Karpas-422 (cell line): ENCODE results near the gene PGC. TPM values are rescaled to one million over a fixed set of nuclear protein-coding genes. Genes with fewer than 3 reads are reported as not detected.

ENCODE experiments used
- DNase-seq: peaks from one replicate; pipeline ENCODE4 v3.0.0-alpha.2; 2015
- H2AFZ ChIP-seq: fragments of 200-600 bp; sonication (generic); 2 replicates; pipeline ENCODE4 v1.6.1; 2014; ENCODE audit warnings: antibody characterized with exemption, low read length, mixed read lengths
- H3K27ac ChIP-seq: fragments of 200-600 bp; sonication (generic); 2 replicates; pipeline ENCODE4 v1.5.1; 2014; ENCODE audit warnings: mild to moderate bottlenecking, low read length, moderate library complexity
- H3K27me3 ChIP-seq: fragments of 200-600 bp; sonication (generic); 2 replicates; pipeline ENCODE4 v1.6.1; 2014; ENCODE audit warnings: low read length, mixed read lengths
- H3K36me3 ChIP-seq: fragments of 200-600 bp; sonication (generic); 2 replicates; pipeline ENCODE4 v1.6.1; 2014; ENCODE audit warnings: low read length, mixed read lengths; ENCODE audit not compliant: insufficient read depth
- H3K4me1 ChIP-seq: fragments of 200-600 bp; sonication (generic); 2 replicates; pipeline ENCODE4 v1.6.1; 2014; ENCODE audit warnings: mild to moderate bottlenecking, low read length, mixed read lengths
- H3K4me2 ChIP-seq: fragments of 200-600 bp; sonication (generic); 2 replicates; pipeline ENCODE4 v1.6.1; 2014; ENCODE audit warnings: low read length, low read depth, mild to moderate bottlenecking; ENCODE audit not compliant: poor library complexity, severe bottlenecking
- H3K4me3 ChIP-seq: fragments of 200-600 bp; sonication (generic); 2 replicates; pipeline ENCODE4 v1.5.1; 2014; ENCODE audit warnings: mild to moderate bottlenecking, antibody characterized with exemption, low read length, mixed read lengths
- H3K79me2 ChIP-seq: fragments of 200-600 bp; sonication (generic); 2 replicates; pipeline ENCODE4 v1.6.1; 2014; ENCODE audit warnings: mild to moderate bottlenecking, low read length, mixed read lengths
- H3K9ac ChIP-seq: fragments of 200-600 bp; sonication (generic); 2 replicates; pipeline ENCODE4 v1.6.0; 2014; ENCODE audit warnings: low read length
- H3K9me2 ChIP-seq: fragments of 200-600 bp; sonication (generic), shearing (Covaris generic); replicated peaks from 2 replicates; pipeline ENCODE4 v1.6.0; 2014; ENCODE audit warnings: mild to moderate bottlenecking, low read length, moderate library complexity; ENCODE audit not compliant: insufficient read depth
- H3K9me3 ChIP-seq: fragments of 300-700, 200-600 bp; sonication (generic); 2 replicates; pipeline ENCODE4 v1.6.1; 2014; ENCODE audit warnings: low read length, mixed read lengths
- H4K20me1 ChIP-seq: fragments of 200-600 bp; sonication (generic); 2 replicates; pipeline ENCODE4 v1.6.1; 2014; ENCODE audit warnings: mild to moderate bottlenecking, antibody characterized with exemption, low read length, low read depth; ENCODE audit not compliant: insufficient read depth
- total RNA-seq: library from RNA; depleted of rRNA; stranded (reverse); fragments of >200 nt; shearing (Covaris generic); gene quantifications from 2 replicates; pipeline ENCODE4 v1.2.3, GENCODE V29; 2014; ENCODE audit warnings: low replicate concordance

Gene PGC
- total RNA-seq, 1 experiment from 2014 or later, result not detected

DNA sequence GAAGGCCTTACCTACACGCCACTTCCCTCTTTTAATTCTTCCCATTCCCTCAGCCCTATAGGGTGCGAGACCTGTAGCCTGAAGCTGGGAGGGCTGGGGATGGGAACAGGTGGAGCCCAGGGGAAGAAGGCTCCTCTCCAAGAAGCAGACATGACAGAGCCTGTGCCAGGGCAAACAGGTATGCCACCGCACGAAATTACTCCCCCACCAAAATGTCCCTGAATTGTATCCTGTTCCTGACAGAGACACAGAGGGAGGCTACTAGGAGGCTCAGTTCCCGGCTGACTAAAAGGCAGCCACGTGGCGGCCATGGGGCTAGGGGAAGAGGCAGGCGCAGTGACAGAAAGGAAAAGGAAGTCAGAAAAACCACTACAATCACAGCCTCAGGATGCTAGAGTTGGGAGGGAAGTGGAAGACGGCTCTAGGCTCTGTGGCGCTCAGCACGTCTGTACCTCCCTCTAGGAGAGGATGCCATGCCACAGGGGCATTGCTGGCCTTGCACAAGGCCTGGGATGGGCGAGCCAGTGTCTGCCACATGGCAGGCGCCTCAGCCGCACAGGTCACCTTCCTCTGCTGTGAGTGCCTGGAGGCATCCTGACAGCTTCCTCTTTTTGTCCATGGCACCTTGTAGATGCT, 39.5 kb downstream of the PGC start:
- H3K9me3 ChIP-seq, result no peaks in the 10 kb centered on the region
- H2AFZ ChIP-seq, result no peak overlapping the region
- H3K27ac ChIP-seq, result peak overlapping the region; percentile 99
- H3K4me1 ChIP-seq, result peaks cover 97% of the 10 kb centered on the region
- peaks cover 11% of the 10 kb centered on the region; the same call in 1 of the 2 replicates for H3K36me3 ChIP-seq
- H3K9ac ChIP-seq, result peak overlapping the region; percentile 88
- peak; percentile 82 for DNase-seq
- H3K27me3 ChIP-seq, result no peaks in the 10 kb centered on the region
- peak overlapping the region; percentile 65; the same call in 1 of the 2 replicates for H3K4me3 ChIP-seq
- peaks cover 71% of the 10 kb centered on the region for H3K79me2 ChIP-seq
- H4K20me1 ChIP-seq, result peaks cover 9% of the 10 kb centered on the region; the same call in 1 of the 2 replicates
- no peaks in the 10 kb centered on the region for H3K9me2 ChIP-seq
- H3K4me2 ChIP-seq, result peak overlapping the region; percentile 88

- Histone ChIP-seq H3K27ac (peak overlapping the region; percentile 99), H3K4me2 (peak overlapping the region; percentile 88), H3K27me3 (no peaks in the 10 kb centered on the region), H2AFZ (no peak overlapping the region), H3K9ac (peak overlapping the region; percentile 88), H3K4me1 (peaks cover 97% of the 10 kb centered on the region), H4K20me1 (peaks cover 9% of the 10 kb centered on the region; the same call in 1 of the 2 replicates), H3K9me3 (no peaks in the 10 kb centered on the region), H3K79me2 (peaks cover 71% of the 10 kb centered on the region), H3K36me3 (peaks cover 16% of the 10 kb centered on the region; the same call in 1 of the 2 replicates), H3K9me2 (no peaks in the 10 kb centered on the region), H3K4me3 (peak overlapping the region; percentile 65)
- DNase-seq, result peak; percentile 90
Measured at GRCh38 chr6:41706876-41707564, 40.2 kb downstream of the PGC start.

GRCh38 chr6:41705996-41706835, 41.0 kb downstream of the PGC start:
- H3K27ac ChIP-seq, result peak overlapping the region; percentile 99
- peak; percentile 96 for DNase-seq
- H3K4me2 ChIP-seq, result peak overlapping the region; percentile 88
- no peaks in the 10 kb centered on the region for H3K9me2 ChIP-seq
- no peaks in the 10 kb centered on the region for H3K27me3 ChIP-seq
- no peak overlapping the region for H2AFZ ChIP-seq
- peaks cover 16% of the 10 kb centered on the region; the same call in 1 of the 2 replicates for H3K36me3 ChIP-seq
- H3K4me1 ChIP-seq, result peaks cover 94% of the 10 kb centered on the region
- peak overlapping the region; percentile 65 for H3K4me3 ChIP-seq
- H3K9ac ChIP-seq, result peak overlapping the region; percentile 88
- H4K20me1 ChIP-seq, result peaks cover 9% of the 10 kb centered on the region; the same call in 1 of the 2 replicates
- H3K9me3 ChIP-seq, result no peaks in the 10 kb centered on the region
- peaks cover 69% of the 10 kb centered on the region for H3K79me2 ChIP-seq

DNA sequence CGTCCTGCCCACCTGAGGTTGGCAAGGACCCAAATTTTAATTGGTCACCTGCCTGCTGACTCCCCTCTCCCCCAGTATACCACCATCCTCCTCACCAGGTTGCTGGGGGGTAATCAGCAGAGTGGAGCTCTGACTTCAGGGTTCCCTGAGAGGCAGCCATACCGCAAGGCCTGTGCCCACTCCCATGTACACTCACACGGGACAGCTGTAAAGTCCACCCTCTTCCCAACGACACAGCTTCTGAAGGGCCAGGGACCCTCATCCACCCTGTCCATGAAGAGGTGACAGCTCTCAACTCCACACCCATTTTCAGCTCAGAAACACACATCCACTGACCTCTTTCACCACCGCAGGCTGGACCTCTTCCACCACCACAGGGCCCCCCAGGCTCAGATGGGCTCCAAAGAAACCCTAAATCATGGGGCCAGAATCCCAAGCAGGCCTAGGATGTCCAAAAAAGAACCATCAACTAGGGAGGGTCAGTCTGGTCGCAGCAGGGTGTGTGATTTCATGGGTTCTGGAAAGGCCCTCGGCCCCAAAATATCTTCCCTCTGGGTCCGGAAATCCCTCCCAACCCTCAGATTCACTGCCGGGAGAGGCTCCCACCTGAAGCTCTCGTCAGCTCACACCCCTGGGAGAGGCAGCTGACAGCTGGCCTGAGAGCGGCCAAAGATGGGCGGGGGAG, 41.7 kb downstream of the PGC start:
- Histone ChIP-seq H2AFZ (no peak overlapping the region), H3K4me2 (peak overlapping the region; percentile 88), H3K4me1 (peaks cover 91% of the 10 kb centered on the region), H3K4me3 (peak overlapping the region; percentile 65), H3K79me2 (peaks cover 71% of the 10 kb centered on the region), H3K36me3 (peaks cover 16% of the 10 kb centered on the region; the same call in 1 of the 2 replicates), H3K9ac (peak overlapping the region; percentile 88), H4K20me1 (peaks cover 12% of the 10 kb centered on the region; the same call in 1 of the 2 replicates), H3K27me3 (no peaks in the 10 kb centered on the region), H3K9me2 (no peaks in the 10 kb centered on the region), H3K27ac (peak overlapping the region; percentile 99), H3K9me3 (no peaks in the 10 kb centered on the region)
- no peak for DNase-seq

DNA sequence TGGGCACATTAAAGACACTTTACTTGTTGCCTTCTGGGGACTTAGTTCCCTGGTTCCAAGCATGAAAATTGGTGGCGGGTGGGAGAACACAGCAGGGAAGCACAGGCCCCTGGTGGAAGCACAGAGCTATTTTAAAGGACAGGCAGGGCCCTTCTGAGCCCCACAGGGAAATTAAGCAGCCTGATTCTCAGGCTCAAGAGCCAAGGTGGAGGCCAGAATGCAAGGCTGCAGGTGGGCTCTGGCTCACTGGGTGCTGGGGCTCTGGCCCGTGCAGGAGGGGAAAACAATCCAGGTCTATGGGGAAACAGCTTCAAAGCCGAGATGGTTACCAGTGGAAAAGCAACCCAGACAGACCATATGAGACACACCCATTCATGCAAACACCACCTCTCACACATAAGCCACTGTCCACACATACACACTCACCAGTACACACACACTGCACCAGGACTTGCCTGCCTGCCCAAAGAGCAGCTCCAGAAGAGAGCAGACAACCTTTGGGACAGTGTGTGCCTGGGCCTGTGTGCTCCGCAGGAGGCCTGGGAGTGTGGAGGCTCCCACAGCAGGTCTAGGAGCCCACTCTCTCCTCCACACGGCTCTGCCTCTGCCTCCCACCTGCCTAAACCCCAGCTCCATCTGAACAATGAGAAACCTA, 42.4 kb downstream of the PGC start:
- peak overlapping the region; percentile 88 for H3K9ac ChIP-seq

GRCh38 chr6:41704028-41704427, 43.2 kb downstream of the PGC start:
- DNase-seq, result no peak
- no peaks in the 10 kb centered on the region for H3K9me2 ChIP-seq
- H3K4me3 ChIP-seq, result peak overlapping the region; percentile 65; the same call in 1 of the 2 replicates
- no peak overlapping the region for H2AFZ ChIP-seq
- H3K9me3 ChIP-seq, result no peaks in the 10 kb centered on the region
- H3K36me3 ChIP-seq, result peaks cover 24% of the 10 kb centered on the region; the same call in 1 of the 2 replicates
- H3K79me2 ChIP-seq, result peaks cover 74% of the 10 kb centered on the region
- H3K4me1 ChIP-seq, result peaks cover 87% of the 10 kb centered on the region
- peak overlapping the region; percentile 88 for H3K4me2 ChIP-seq
- peak overlapping the region; percentile 99 for H3K27ac ChIP-seq
- H3K27me3 ChIP-seq, result no peaks in the 10 kb centered on the region
- H4K20me1 ChIP-seq, result peaks cover 14% of the 10 kb centered on the region; the same call in 1 of the 2 replicates
- H3K9ac ChIP-seq, result peak overlapping the region; percentile 88

More for the DNA sequence above, 42.4 kb downstream of the PGC start:
- Histone ChIP-seq H3K4me3 (peak overlapping the region; percentile 65), H3K4me2 (peak overlapping the region; percentile 88), H3K9me2 (no peaks in the 10 kb centered on the region), H3K27me3 (no peaks in the 10 kb centered on the region), H2AFZ (no peak overlapping the region), H4K20me1 (peaks cover 8% of the 10 kb centered on the region; the same call in 1 of the 2 replicates), H3K36me3 (peaks cover 17% of the 10 kb centered on the region; the same call in 1 of the 2 replicates), H3K79me2 (peaks cover 69% of the 10 kb centered on the region), H3K9me3 (no peaks in the 10 kb centered on the region), H3K4me1 (peaks cover 86% of the 10 kb centered on the region), H3K27ac (peak overlapping the region; percentile 99)
- DNase-seq, result peak; percentile 71
